Sigmoid colon (tissue), 7 donors: ENCODE measurements around the gene UNC45B. TPM values are rescaled to one million over a fixed set of nuclear protein-coding genes. Genes with fewer than 3 reads are reported as not detected.
"Not testable (repeated sequence)": the region's sequence is repeated elsewhere in the genome, so short reads cannot be mapped to it uniquely, and the experiment has no call there.

Experiments used
- DNase-seq: peaks from one replicate; pipeline ENCODE4 v3.0.0-alpha.2; 2019
- H3K27ac ChIP-seq, 4 donors: fragments of 200-600 bp; sonication (generic); one replicate each; pipeline ENCODE4 v1.5.1; 2016 to 2019; ENCODE audit warnings: mild to moderate bottlenecking in 1 of 4
- H3K27me3 ChIP-seq, 3 donors: fragments of 200-600 bp; sonication (generic); one replicate each; pipeline ENCODE4 v1.5.1; 2019; ENCODE audit warnings: mild to moderate bottlenecking in 1 of 3
- H3K36me3 ChIP-seq, 4 donors: fragments of 200-600 bp; sonication (generic); one replicate each; pipeline ENCODE4 v1.5.1; 2016 to 2019
- H3K4me1 ChIP-seq, 4 donors: fragments of 200-600 bp; sonication (generic); one replicate each; pipeline ENCODE4 v1.5.1; 2017 to 2019
- H3K4me3 ChIP-seq, 4 donors: fragments of 200-600 bp; sonication (generic); one replicate each; pipeline ENCODE4 v1.5.1; 2017 to 2019; ENCODE audit warnings: mild to moderate bottlenecking in 2 of 4, moderate library complexity in 1 of 4
- H3K9me3 ChIP-seq, 4 donors: fragments of 200-600 bp in 3 of 4; sonication (generic) in 3 of 4; one replicate each; pipeline versions ENCODE4 v1.5.1 to v1.6.1; 2013 to 2019
- EP300 ChIP-seq, 4 donors: sonication (generic); formaldehyde crosslinking; IDR thresholded peaks; one replicate each; pipeline ENCODE4 v1.6.1; 2017; ENCODE audit warnings: antibody characterized with exemption in 4 of 4
- POLR2A ChIP-seq, 2 donors: fragments of 450-650 bp; IDR thresholded peaks; one replicate each; pipeline ENCODE4 v1.6.1; 2016; ENCODE audit warnings: antibody characterized with exemption in 2 of 2, mild to moderate bottlenecking in 2 of 2, moderate library complexity in 2 of 2
- POLR2AphosphoS5 ChIP-seq, 4 donors: sonication (generic); formaldehyde crosslinking; IDR thresholded peaks; one replicate each; pipeline ENCODE4 v1.6.1; 2017; ENCODE audit warnings: antibody characterized with exemption in 4 of 4
- WGBS, 2 donors: extraction: QIAGEN DNeasy Blood & Tissue Kit; methylation state at CpG; one replicate each; pipeline ENCODE4 v1.1.7; 2013; 5-methylcytosine and 5-hydroxymethylcytosine counted together
- intact Hi-C: fragments of 100-400 bp; cut with DNase I; formaldehyde crosslinking; loops from one replicate; pipeline ENCODE4 v1.15.1; 2023
- polyA plus RNA-seq, 3 donors: library from polyadenylated mRNA; stranded (reverse); fragments of 200-250 nt; gene quantifications; one replicate each; pipeline ENCODE4 v1.2.3, GENCODE V29; 2013
- total RNA-seq, 4 donors: library from RNA; depleted of rRNA; stranded (reverse); fragments of >200 nt; gene quantifications; one replicate each; pipeline ENCODE4 v1.1.0, GENCODE V29; 2016
- TF ChIP-seq, protein P1 (sequence below), 4 experiments: fragments of 450-650 bp in 3 of 4; fragments of 200-600 bp in 1 of 4; IDR thresholded peaks; one replicate each; pipeline ENCODE4 v1.5.1; 2016 to 2019; ENCODE audit warnings: antibody characterized with exemption in 4 of 4, mild to moderate bottlenecking in 3 of 4, moderate library complexity in 2 of 4
- donor health status: healthy with polysubstance abuse.
- donor health status: Bipolar disorder and iron deficiency.
- donor health status: healthy.

Gene UNC45B
- total and polyA plus RNA-seq, 7 donors: under 0.01 to 0.03 TPM; not detected in 5

DNA sequence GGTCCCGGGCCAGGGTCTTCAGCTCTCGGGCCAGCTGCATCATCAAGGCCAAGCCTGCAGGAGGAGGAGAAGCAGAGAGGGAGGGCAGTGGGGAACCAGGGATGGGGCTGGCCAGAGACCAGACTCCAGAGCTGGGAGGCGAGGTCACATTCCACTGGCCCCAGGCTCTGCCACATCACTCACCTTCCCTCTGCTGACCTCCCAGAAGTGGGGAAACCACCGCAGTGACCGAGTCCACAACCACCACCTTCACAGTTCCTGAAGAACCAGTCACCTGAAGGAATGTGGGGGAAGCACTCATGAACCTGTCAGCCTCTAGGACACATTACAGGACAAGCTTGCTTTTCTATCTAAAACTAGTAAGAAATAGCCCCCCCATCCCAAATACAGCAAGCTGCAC is 44.3 kb upstream of the UNC45B start:
- Histone ChIP-seq H3K27ac (no peak overlapping the region), H3K27me3 (no peaks in the 10 kb centered on the region), H3K9me3 (no peaks in the 10 kb centered on the region), H3K4me1 (no peaks in the 10 kb centered on the region), H3K36me3 (peaks cover 8 to 74% (median 28%) of the 10 kb centered on the region in 4 donors), H3K4me3 (no peak overlapping the region)
- no peak for DNase-seq
- intact Hi-C loops: no loop called here
- WGBS, 2 donors: 96 to 98% methylated on average over 5 of the region's 5 CpGs
- TF ChIP-seq POLR2A (IDR thresholded peaks at IDR 0.05): no peak
- TF ChIP-seq EP300 (IDR thresholded peaks at IDR 0.05): no peak
- TF ChIP-seq, protein P1, sequence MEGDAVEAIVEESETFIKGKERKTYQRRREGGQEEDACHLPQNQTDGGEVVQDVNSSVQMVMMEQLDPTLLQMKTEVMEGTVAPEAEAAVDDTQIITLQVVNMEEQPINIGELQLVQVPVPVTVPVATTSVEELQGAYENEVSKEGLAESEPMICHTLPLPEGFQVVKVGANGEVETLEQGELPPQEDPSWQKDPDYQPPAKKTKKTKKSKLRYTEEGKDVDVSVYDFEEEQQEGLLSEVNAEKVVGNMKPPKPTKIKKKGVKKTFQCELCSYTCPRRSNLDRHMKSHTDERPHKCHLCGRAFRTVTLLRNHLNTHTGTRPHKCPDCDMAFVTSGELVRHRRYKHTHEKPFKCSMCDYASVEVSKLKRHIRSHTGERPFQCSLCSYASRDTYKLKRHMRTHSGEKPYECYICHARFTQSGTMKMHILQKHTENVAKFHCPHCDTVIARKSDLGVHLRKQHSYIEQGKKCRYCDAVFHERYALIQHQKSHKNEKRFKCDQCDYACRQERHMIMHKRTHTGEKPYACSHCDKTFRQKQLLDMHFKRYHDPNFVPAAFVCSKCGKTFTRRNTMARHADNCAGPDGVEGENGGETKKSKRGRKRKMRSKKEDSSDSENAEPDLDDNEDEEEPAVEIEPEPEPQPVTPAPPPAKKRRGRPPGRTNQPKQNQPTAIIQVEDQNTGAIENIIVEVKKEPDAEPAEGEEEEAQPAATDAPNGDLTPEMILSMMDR (IDR thresholded peaks at IDR 0.05): no peak
- no peak for TF ChIP-seq POLR2AphosphoS5 (IDR thresholded peaks at IDR 0.05)

DNA sequence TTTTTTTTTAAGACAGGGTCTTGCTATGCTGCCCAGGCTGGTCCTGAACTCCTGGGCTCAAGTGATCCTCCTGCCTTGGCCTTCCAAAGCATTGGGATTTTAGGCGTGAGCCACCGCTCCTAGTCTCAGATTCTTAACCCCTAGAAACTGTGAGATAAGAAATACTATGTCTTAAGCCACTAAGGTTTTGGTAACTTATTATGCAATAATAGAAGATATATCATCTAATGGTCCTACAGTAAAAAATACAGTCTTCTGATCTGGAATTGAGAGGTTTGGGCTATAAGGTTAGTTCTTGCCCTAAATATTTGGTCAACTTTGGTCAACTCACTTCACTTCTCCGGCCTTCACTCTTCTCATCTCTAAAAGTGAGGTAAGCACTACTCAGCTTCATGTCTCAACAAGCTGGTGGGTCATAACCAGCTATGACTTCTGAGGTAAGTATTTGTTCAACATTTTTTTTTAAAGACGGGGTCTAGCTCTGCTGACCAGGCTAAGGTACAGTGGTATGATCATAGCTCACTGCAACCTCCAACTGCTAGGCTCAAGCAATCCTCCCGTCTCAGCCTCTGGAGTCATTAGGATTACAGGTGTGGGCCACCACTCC is 42.7 kb upstream of the UNC45B start:
- H3K36me3 ChIP-seq: peaks cover 8 to 61% (median 27%) of the 10 kb centered on the region in 4 donors
- TF ChIP-seq POLR2AphosphoS5 (IDR thresholded peaks at IDR 0.05) (no peak), POLR2A (IDR thresholded peaks at IDR 0.05) (no peak), EP300 (IDR thresholded peaks at IDR 0.05) (no peak)
- TF ChIP-seq, protein P1 (IDR thresholded peaks at IDR 0.05): no peak
- H3K27ac ChIP-seq: no peak overlapping the region

DNA sequence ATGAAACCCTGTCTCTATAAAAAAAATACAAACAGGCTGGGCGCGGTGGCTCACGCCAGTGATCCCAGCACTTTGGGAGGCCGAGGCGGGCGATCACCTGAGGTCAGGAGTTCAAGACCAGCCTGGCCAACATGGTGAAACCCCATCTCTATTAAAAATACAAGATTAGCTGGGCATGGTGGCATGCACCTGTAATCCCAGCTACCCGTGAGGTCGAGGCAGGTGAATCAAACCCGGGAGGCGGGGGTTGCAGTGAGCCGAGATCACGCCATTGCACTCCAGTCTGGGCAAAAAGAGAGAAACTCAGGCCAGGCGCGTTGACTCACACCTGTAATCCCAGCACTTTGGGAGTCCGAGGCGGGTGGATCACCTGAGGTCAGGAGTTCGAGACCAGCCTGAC is 36.8 kb upstream of the UNC45B start:
- 97% methylated on average over 17 of the region's 17 CpGs for WGBS, 2 donors
- H3K9me3 ChIP-seq, H3K4me3 ChIP-seq, H3K27ac ChIP-seq, intact Hi-C loops, H3K27me3 ChIP-seq, H3K4me1 ChIP-seq, DNase-seq: not testable (repeated sequence)
- H3K36me3 ChIP-seq: peaks cover 0 to 12% (median 5%) of the 10 kb centered on the region in 4 donors

More for the DNA sequence above, 42.7 kb upstream of the UNC45B start:
- Histone ChIP-seq H3K4me1 (no peaks in the 10 kb centered on the region), H3K4me3 (no peak overlapping the region), H3K9me3 (no peaks in the 10 kb centered on the region), H3K27me3 (no peaks in the 10 kb centered on the region)
- no peak for DNase-seq
- 96% methylated on average over 5 of the region's 5 CpGs for WGBS, 2 donors
- intact Hi-C loops: no loop called here

DNA sequence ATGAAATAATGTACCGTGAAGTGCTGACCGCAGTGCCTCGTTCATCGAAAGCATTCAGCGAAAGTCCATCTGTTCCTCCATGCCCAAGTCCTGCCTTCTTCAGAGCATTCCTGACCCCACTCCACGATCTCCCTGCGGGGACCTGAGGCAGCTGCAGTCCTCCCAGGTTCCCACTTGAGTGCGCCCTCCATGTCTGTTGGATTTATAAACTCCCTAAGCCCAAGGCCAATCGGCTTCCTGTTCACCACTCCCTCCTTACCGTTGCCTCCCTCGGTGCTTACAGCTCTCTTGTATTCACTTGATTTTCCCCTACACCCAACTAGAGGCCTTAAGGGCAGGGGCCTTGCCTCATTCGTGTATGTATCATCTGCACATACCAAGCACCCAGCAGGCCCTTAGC is 30.8 kb upstream of the UNC45B start:
- H3K4me3 ChIP-seq: no peak overlapping the region
- no peaks in the 10 kb centered on the region for H3K27me3 ChIP-seq
- no peak overlapping the region for H3K27ac ChIP-seq
- TF ChIP-seq EP300 (IDR thresholded peaks at IDR 0.05) (no peak), POLR2A (IDR thresholded peaks at IDR 0.05) (no peak), POLR2AphosphoS5 (IDR thresholded peaks at IDR 0.05) (no peak)
- TF ChIP-seq, protein P1 (IDR thresholded peaks at IDR 0.05): no peak
- no peak for DNase-seq
- no peaks in the 10 kb centered on the region for H3K36me3 ChIP-seq
- intact Hi-C loops: no loop called here
- peaks cover 0 to 28% (median 23%) of the 10 kb centered on the region in 4 donors for H3K4me1 ChIP-seq
- WGBS, 2 donors: 90% methylated on average over 12 of the region's 12 CpGs
- no peaks in the 10 kb centered on the region for H3K9me3 ChIP-seq

DNA sequence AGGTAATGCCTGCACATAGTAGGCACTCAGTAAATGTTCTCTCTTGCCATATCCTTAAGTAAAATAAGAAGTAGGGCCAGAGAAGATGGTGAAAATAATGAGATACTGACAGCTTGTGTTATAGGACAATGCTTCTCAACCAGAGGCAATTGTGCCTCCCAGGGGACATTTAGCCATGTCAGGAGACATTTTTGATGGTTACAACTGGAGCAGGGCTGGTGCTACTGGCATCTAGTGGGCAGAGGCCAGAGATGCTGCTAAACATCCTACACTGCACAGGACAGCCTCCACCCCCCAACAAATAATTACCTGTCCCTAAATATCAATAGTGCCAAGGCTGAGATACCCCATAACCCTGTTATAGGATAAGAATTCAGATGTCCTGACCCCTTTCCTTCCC is 29.6 kb upstream of the UNC45B start:
- intact Hi-C loops: no loop called here
- no peak for DNase-seq
- TF ChIP-seq POLR2A (IDR thresholded peaks at IDR 0.05): no peak
- TF ChIP-seq EP300 (IDR thresholded peaks at IDR 0.05): no peak
- no peak for TF ChIP-seq POLR2AphosphoS5 (IDR thresholded peaks at IDR 0.05)
- TF ChIP-seq, protein P1 (IDR thresholded peaks at IDR 0.05): no peak

More for the DNA sequence above, 29.6 kb upstream of the UNC45B start:
- Histone ChIP-seq H3K4me3 (no peak overlapping the region), H3K36me3 (no peaks in the 10 kb centered on the region), H3K9me3 (no peaks in the 10 kb centered on the region), H3K27ac (peak overlapping the region in 1 of 4 donors; percentile 75), H3K27me3 (no peaks in the 10 kb centered on the region), H3K4me1 (peaks cover 0 to 28% (median 23%) of the 10 kb centered on the region in 4 donors)
